ENCODE results near the gene P2RY2. TPM values are rescaled to one million over a fixed set of nuclear protein-coding genes. Genes with fewer than 3 reads are reported as not detected.
"Not testable (repeated sequence)": the region's sequence is repeated elsewhere in the genome, so short reads cannot be mapped to it uniquely, and the experiment has no call there.

P2RY2 gene
- total RNA-seq, 1 donor from 2014 or later, result 12.1 TPM

GRCh38 chr11:73197348-73197747, 20.7 kb upstream of the P2RY2 start:
- Mint-ChIP-seq H3K27ac (peak overlapping the region; percentile 40), H3K4me3 (no peak overlapping the region), H3K9me3 (peaks cover 4% of the 10 kb centered on the region), H3K36me3 (no peaks in the 10 kb centered on the region), H3K4me1 (ENCODE audit: unreplicated experiment) (peaks cover 27% of the 10 kb centered on the region), H3K27me3 (no peaks in the 10 kb centered on the region)
- TF ChIP-seq CTCF (conservative IDR thresholded peaks at IDR 0.05), result no peak
- DNase-seq (ENCODE audit: extremely low spot score, unreplicated experiment), result no peak

- not testable (repeated sequence) for H3K9me3 Mint-ChIP-seq; H3K27me3 Mint-ChIP-seq; H3K36me3 Mint-ChIP-seq; DNase-seq (ENCODE audit: extremely low spot score, unreplicated experiment); H3K4me3 Mint-ChIP-seq
- Mint-ChIP-seq H3K27ac (peak overlapping the region; percentile 40), H3K4me1 (ENCODE audit: unreplicated experiment) (peaks cover 27% of the 10 kb centered on the region)
Observed at GRCh38 chr11:73197787-73198186, 20.3 kb upstream of the P2RY2 start.

- peaks cover 4% of the 10 kb centered on the region for H3K9me3 Mint-ChIP-seq
- H3K36me3 Mint-ChIP-seq, result no peaks in the 10 kb centered on the region
Observed at GRCh38 chr11:73198677-73199076, 19.4 kb upstream of the P2RY2 start.

GRCh38 chr11:73199446-73199845, 18.6 kb upstream of the P2RY2 start:
- H3K27ac Mint-ChIP-seq, result peak overlapping the region; percentile 98
- H3K9me3 Mint-ChIP-seq, result peaks cover 4% of the 10 kb centered on the region
- no peaks in the 10 kb centered on the region for H3K36me3 Mint-ChIP-seq

More at GRCh38 chr11:73198677-73199076, 19.4 kb upstream of the P2RY2 start:
- TF ChIP-seq CTCF (conservative IDR thresholded peaks at IDR 0.05), result no peak
- H3K27me3 Mint-ChIP-seq, result no peaks in the 10 kb centered on the region
- H3K27ac Mint-ChIP-seq, result peak overlapping the region; percentile 71
- H3K4me3 Mint-ChIP-seq, result peak overlapping the region; percentile 10
- no peak for DNase-seq (ENCODE audit: extremely low spot score, unreplicated experiment)
- H3K4me1 Mint-ChIP-seq (ENCODE audit: unreplicated experiment), result peaks cover 27% of the 10 kb centered on the region

GRCh38 chr11:73200256-73200655, 17.8 kb upstream of the P2RY2 start:
- Mint-ChIP-seq H3K36me3 (no peaks in the 10 kb centered on the region), H3K27ac (peak overlapping the region; percentile 98), H3K4me3 (peak overlapping the region; percentile 0), H3K4me1 (ENCODE audit: unreplicated experiment) (peaks cover 23% of the 10 kb centered on the region), H3K27me3 (no peaks in the 10 kb centered on the region), H3K9me3 (peaks cover 4% of the 10 kb centered on the region)
- no peak for DNase-seq (ENCODE audit: extremely low spot score, unreplicated experiment)
- no peak for TF ChIP-seq CTCF (conservative IDR thresholded peaks at IDR 0.05)

More at GRCh38 chr11:73199446-73199845, 18.6 kb upstream of the P2RY2 start:
- TF ChIP-seq CTCF (conservative IDR thresholded peaks at IDR 0.05), result no peak
- H3K4me3 Mint-ChIP-seq, result no peak overlapping the region
- no peaks in the 10 kb centered on the region for H3K27me3 Mint-ChIP-seq
- H3K4me1 Mint-ChIP-seq (ENCODE audit: unreplicated experiment), result peaks cover 23% of the 10 kb centered on the region
- DNase-seq (ENCODE audit: extremely low spot score, unreplicated experiment), result no peak

- no peaks in the 10 kb centered on the region for H3K36me3 Mint-ChIP-seq
- no peak for DNase-seq (ENCODE audit: extremely low spot score, unreplicated experiment)
- TF ChIP-seq CTCF (conservative IDR thresholded peaks at IDR 0.05), result no peak
- peak overlapping the region; percentile 98 for H3K27ac Mint-ChIP-seq
- peaks cover 23% of the 10 kb centered on the region for H3K4me1 Mint-ChIP-seq (ENCODE audit: unreplicated experiment)
- H3K27me3 Mint-ChIP-seq, result no peaks in the 10 kb centered on the region
- no peak overlapping the region for H3K4me3 Mint-ChIP-seq
- peaks cover 4% of the 10 kb centered on the region for H3K9me3 Mint-ChIP-seq
Observed at GRCh38 chr11:73201249-73201648, 16.8 kb upstream of the P2RY2 start.

All from type B pancreatic cell (in vitro differentiated cells).